Neuron (in vitro differentiated cells): ENCODE data around the gene PIEZO1.
"Not testable (repeated sequence)": the region's sequence is repeated elsewhere in the genome, so short reads cannot be mapped to it uniquely, and the experiment has no call there.

Experiments used
- H2AFZ ChIP-seq: one replicate; pipeline ENCODE4 v1.6.1; 2013; ENCODE audit warnings: low read depth, mild to moderate bottlenecking, inconsistent platforms, low read length, moderate library complexity
- H3K27me3 ChIP-seq: one replicate; pipeline ENCODE4 v1.6.1; 2013; ENCODE audit warnings: low read length; ENCODE audit not compliant: insufficient read depth
- H3K36me3 ChIP-seq: one replicate; pipeline ENCODE4 v1.6.1; 2013; ENCODE audit warnings: low read length; ENCODE audit not compliant: insufficient read depth
- H3K4me1 ChIP-seq: one replicate; pipeline ENCODE4 v1.6.1; 2013; ENCODE audit warnings: low read length; ENCODE audit not compliant: insufficient read depth
- H3K4me3 ChIP-seq: 2 replicates; pipeline ENCODE4 v1.5.1; 2013; ENCODE audit warnings: mild to moderate bottlenecking, low read length, moderate library complexity
- H3K9me3 ChIP-seq: one replicate; pipeline ENCODE4 v1.6.1; 2013; ENCODE audit warnings: low read length

PIEZO1 gene

GRCh38 chr16:88779406-88780141, 5.4 kb downstream of the PIEZO1 start:
- Histone ChIP-seq H3K9me3 (no peaks in the 10 kb centered on the region), H3K4me1 (no peaks in the 10 kb centered on the region), H2AFZ (no peak overlapping the region), H3K36me3 (no peaks in the 10 kb centered on the region), H3K4me3 (no peak overlapping the region), H3K27me3 (peaks cover 28% of the 10 kb centered on the region)

GRCh38 chr16:88778541-88779065, 6.4 kb downstream of the PIEZO1 start:
- Histone ChIP-seq H3K36me3 (no peaks in the 10 kb centered on the region), H3K4me3 (no peak overlapping the region), H3K27me3 (peaks cover 22% of the 10 kb centered on the region), H3K4me1 (peaks cover 4% of the 10 kb centered on the region), H2AFZ (no peak overlapping the region), H3K9me3 (no peaks in the 10 kb centered on the region)

- Histone ChIP-seq H3K4me1 (peaks cover 9% of the 10 kb centered on the region), H3K36me3 (no peaks in the 10 kb centered on the region)
These were observed 6.8 kb downstream of the PIEZO1 start for GRCh38 chr16:88778271-88778525.

GRCh38 chr16:88777471-88778270, 7.3 kb downstream of the PIEZO1 start:
- peaks cover 13% of the 10 kb centered on the region for H3K27me3 ChIP-seq
- no peaks in the 10 kb centered on the region for H3K36me3 ChIP-seq
- no peaks in the 10 kb centered on the region for H3K9me3 ChIP-seq
- H3K4me3 ChIP-seq: no peak overlapping the region
- peaks cover 12% of the 10 kb centered on the region for H3K4me1 ChIP-seq
- no peak overlapping the region for H2AFZ ChIP-seq

More at GRCh38 chr16:88778271-88778525, 6.8 kb downstream of the PIEZO1 start:
- Histone ChIP-seq H3K27me3 (peaks cover 18% of the 10 kb centered on the region), H3K9me3 (no peaks in the 10 kb centered on the region), H2AFZ (no peak overlapping the region), H3K4me3 (no peak overlapping the region)

- H3K4me1 ChIP-seq: peaks cover 15% of the 10 kb centered on the region
- no peaks in the 10 kb centered on the region for H3K27me3 ChIP-seq
- no peak overlapping the region for H3K4me3 ChIP-seq
- H3K9me3 ChIP-seq: no peaks in the 10 kb centered on the region
- no peak overlapping the region for H2AFZ ChIP-seq
- H3K36me3 ChIP-seq: no peaks in the 10 kb centered on the region
These were observed 9.2 kb downstream of the PIEZO1 start for GRCh38 chr16:88775825-88776224.

DNA sequence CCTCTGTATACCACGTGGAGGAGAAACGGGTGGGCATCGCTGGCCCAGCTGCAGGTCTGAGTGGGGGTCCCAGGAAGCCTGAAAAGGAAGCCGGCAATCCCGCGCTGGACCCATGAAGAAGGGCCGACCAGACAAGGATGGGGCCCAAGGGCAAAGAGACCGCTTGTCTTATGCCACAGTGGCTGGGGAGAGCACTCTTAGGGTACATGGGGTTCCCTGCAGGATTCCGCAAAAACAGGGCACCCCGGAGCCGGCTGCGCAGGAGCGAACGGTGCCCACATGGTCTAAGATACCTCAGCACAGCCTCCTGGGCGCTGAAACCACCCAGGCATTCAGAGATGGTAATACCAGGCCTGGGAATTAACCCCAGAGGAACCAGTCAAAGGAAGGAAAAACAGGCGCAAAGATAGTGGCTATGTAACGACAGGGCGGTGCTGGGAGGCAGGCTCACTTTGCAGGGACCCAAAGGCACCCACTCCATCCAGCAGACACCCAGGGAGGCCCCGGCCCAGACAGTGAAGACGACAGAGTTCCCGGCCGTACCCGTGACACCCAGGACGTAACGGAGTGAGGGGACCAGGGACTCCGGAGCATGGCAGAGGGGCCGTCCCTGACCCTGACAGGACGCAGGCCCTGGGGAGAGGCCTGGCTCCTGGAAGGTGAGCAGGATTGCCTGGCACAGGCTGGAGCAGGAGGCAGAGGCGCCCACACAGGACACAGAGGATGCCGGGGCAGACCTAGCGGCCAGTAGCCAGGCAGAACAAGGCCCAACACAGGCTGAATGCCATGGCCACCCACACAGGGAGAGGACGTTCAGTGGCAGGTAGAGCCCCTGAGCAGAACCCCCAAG, 10.3 kb downstream of the PIEZO1 start:
- H3K36me3 ChIP-seq: no peaks in the 10 kb centered on the region
- H3K9me3 ChIP-seq: no peaks in the 10 kb centered on the region
- no peaks in the 10 kb centered on the region for H3K27me3 ChIP-seq
- H3K4me1 ChIP-seq: peaks cover 17% of the 10 kb centered on the region
- no peak overlapping the region for H2AFZ ChIP-seq
- no peak overlapping the region for H3K4me3 ChIP-seq

DNA sequence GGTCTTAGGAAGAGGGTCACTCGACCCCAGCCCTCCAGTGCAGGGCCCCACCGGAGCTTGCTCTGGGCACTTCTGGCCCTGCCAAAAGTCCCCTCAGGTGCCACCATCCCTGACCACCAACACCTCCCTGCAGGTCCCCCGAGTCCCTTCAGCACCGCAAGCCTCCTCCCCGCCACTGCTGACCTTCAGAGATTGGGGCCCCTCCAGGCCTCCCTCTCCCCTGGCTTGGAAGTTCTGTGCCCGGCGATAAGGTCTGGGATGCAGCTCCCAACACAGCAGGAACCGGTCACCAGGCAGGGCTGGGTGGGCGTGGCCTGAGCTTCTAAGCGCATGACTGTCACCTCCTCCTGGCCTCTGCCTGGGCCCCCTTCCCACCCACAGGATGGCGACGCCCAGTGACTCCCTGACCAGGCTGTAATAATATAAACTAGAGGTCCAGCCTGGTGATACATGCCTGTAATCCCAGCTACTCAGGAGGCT, 11.2 kb downstream of the PIEZO1 start:
- Histone ChIP-seq H3K4me1 (peaks cover 17% of the 10 kb centered on the region), H3K9me3 (no peaks in the 10 kb centered on the region), H2AFZ (no peak overlapping the region), H3K4me3 (no peak overlapping the region), H3K36me3 (no peaks in the 10 kb centered on the region), H3K27me3 (no peaks in the 10 kb centered on the region)

DNA sequence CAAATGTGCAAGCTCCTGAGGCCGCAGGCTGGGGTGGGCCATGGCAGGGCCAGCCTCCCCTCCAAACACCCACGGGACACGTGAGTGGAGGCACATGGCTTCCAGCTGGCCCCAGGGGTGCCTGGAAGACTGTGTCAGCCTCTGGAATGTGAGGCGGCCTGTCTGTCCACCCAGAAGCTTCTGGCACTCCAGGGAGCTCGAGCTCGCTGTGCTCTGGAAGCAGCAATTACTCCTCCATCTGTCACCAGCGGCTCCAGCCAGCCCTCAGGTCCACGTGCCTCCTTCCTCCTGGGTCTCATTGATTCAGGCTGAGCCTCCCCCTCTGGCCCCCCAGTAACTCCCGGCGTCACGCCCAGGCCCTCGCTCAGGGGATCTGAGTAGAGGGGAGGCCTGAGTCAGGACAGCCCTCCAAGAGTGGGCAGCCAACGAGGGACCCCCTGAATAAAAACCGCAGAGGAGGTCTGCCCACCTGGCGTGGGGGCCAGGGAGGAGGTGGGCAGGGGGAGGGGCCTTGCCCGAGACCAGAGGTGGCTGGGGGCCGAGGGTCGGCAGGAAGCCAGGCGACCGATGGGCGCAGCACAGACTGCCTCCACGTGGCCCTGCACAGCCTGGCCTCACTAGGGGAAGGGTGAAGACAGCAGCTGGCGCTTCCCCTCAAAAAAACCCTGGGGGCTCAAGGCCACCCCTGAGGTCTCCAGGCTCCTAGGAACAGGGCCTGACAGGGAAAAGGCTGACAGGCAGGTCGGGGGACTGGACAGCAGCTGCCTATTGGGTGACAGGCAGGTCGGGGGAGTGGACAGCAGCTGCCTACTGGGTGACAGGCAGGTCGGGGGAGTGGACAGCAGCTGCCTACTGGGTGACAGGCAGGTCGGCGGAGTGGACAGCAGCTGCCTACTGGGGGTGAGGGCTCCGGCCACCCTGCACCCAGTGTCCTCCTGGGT, 11.9 kb downstream of the PIEZO1 start:
- H3K36me3 ChIP-seq: no peaks in the 10 kb centered on the region
- H3K27me3 ChIP-seq: no peaks in the 10 kb centered on the region
- no peak overlapping the region for H2AFZ ChIP-seq
- H3K4me1 ChIP-seq: peaks cover 19% of the 10 kb centered on the region
- H3K4me3 ChIP-seq: no peak overlapping the region
- H3K9me3 ChIP-seq: no peaks in the 10 kb centered on the region

DNA sequence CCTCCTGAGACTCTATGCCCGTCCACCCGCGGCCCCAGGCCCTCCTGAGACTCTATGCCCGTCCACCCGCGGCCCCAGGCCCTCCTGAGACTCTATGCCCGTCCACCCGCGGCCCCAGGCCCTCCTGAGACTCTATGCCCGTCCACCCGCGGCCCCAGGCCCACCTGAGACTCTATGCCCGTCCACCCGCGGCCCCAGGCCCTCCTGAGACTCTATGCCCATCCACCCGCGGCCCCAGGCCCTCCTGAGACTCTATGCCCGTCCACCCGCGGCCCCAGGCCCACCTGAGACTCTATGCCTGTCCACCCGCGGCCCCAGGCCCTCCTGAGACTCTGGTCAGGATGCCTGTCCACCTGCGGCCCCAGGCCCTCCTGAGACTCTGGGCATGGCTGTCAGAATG, 13.2 kb downstream of the PIEZO1 start:
- H3K4me3 ChIP-seq, H3K27me3 ChIP-seq, H2AFZ ChIP-seq, H3K9me3 ChIP-seq, H3K36me3 ChIP-seq: not testable (repeated sequence)
- H3K4me1 ChIP-seq: peaks cover 22% of the 10 kb centered on the region

DNA sequence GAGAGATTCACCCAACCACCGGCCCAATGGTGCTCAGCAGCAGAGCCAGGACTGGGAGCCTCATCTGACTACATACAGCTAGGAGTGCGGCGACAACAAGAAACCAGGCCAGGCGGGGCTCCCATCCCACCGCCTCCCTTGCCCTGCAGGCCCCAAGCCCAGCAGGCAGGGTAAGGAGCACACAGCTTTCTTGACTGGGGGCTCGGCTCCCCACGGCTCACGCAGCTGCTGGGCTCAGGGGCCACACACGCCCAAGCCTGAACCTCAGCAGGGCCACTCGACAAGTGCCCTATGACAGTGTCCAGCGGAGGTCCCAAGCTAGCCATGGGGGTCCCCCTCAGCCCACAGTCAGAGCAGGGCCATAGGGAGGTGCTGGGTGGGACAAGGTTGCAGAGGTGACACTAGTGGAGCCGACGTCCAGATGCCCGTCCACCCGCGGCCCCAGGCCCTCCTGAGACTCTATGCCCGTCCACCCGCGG, 13.7 kb downstream of the PIEZO1 start:
- H2AFZ ChIP-seq: no peak overlapping the region
- peaks cover 22% of the 10 kb centered on the region for H3K4me1 ChIP-seq
- H3K36me3 ChIP-seq: no peaks in the 10 kb centered on the region
- H3K9me3 ChIP-seq: no peaks in the 10 kb centered on the region
- H3K4me3 ChIP-seq: no peak overlapping the region
- H3K27me3 ChIP-seq: no peaks in the 10 kb centered on the region

- H3K9me3 ChIP-seq: no peaks in the 10 kb centered on the region
- no peak overlapping the region for H3K4me3 ChIP-seq
- peaks cover 22% of the 10 kb centered on the region for H3K4me1 ChIP-seq
- H3K36me3 ChIP-seq: no peaks in the 10 kb centered on the region
- H2AFZ ChIP-seq: no peak overlapping the region
- no peaks in the 10 kb centered on the region for H3K27me3 ChIP-seq
These were observed 14.3 kb downstream of the PIEZO1 start for GRCh38 chr16:88770461-88771293.
